GM12865 (cell line): ENCODE measurements around the gene CELF2.

ENCODE experiments used
- DNase-seq: peaks from one replicate; pipeline ENCODE4 v3.0.0; 2010; ENCODE audit warnings: low read depth
- H3K4me3 ChIP-seq: 2 replicates; pipeline ENCODE4 v1.5.1; 2011; ENCODE audit warnings: mild to moderate bottlenecking, low read depth, low read length, control low read depth
- TF ChIP-seq, protein P1 (sequence below): IDR thresholded peaks from 2 replicates; pipeline ENCODE4 v1.5.1; 2011; ENCODE audit warnings: low read length, control low read depth, low read depth, inconsistent platforms; ENCODE audit not compliant: insufficient read depth; ENCODE audit errors: missing control alignments

CELF2 gene

GRCh38 chr10:11212288-11213085 is 194.8 kb downstream of the CELF2 start:
- DNase-seq = no peak
- no peak overlapping the region for H3K4me3 ChIP-seq
- TF ChIP-seq, protein P1, sequence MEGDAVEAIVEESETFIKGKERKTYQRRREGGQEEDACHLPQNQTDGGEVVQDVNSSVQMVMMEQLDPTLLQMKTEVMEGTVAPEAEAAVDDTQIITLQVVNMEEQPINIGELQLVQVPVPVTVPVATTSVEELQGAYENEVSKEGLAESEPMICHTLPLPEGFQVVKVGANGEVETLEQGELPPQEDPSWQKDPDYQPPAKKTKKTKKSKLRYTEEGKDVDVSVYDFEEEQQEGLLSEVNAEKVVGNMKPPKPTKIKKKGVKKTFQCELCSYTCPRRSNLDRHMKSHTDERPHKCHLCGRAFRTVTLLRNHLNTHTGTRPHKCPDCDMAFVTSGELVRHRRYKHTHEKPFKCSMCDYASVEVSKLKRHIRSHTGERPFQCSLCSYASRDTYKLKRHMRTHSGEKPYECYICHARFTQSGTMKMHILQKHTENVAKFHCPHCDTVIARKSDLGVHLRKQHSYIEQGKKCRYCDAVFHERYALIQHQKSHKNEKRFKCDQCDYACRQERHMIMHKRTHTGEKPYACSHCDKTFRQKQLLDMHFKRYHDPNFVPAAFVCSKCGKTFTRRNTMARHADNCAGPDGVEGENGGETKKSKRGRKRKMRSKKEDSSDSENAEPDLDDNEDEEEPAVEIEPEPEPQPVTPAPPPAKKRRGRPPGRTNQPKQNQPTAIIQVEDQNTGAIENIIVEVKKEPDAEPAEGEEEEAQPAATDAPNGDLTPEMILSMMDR = no peak

DNA sequence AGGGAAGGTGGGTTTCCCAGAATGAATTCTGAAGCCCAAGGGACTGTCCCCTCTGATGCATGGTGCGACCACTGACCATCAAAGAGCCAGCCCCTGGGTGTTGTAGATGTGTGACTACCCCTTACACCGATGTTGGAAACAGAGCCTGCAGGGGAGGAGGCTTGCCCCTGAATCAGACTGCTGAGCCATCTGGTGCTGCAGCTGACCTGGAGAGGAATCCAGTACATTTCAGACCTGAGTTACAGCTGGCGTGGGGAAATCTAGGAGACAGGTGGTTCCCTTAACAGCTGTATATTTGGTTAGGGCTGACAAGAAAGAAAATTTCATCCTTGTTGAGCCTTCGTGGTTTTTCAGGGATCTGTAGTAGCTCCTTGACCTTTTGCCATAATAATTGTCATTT is 195.5 kb downstream of the CELF2 start:
- H3K4me3 ChIP-seq = no peak overlapping the region
- DNase-seq = no peak
- TF ChIP-seq, protein P1 = no peak

DNA sequence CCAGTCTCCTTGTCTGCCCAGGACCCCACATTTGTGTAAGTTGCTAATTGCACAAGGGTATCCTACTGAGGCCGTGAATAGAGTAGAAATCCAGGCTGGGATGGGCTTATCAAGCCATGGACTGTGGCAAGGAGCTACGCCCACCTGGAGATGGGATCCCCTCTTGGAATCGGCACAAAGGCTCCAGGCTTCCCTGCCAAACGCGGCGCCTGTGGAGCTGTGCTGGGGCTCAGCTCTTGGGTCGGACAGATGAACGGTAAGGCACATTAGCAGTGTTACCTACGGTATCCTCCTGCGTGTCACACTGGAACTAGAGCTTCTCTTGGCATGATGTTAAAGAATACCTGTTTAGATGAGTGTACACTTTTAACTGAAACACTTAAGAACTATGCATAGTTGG is 196.7 kb downstream of the CELF2 start:
- H3K4me3 ChIP-seq = no peak overlapping the region
- DNase-seq = no peak
- TF ChIP-seq, protein P1 = no peak

DNA sequence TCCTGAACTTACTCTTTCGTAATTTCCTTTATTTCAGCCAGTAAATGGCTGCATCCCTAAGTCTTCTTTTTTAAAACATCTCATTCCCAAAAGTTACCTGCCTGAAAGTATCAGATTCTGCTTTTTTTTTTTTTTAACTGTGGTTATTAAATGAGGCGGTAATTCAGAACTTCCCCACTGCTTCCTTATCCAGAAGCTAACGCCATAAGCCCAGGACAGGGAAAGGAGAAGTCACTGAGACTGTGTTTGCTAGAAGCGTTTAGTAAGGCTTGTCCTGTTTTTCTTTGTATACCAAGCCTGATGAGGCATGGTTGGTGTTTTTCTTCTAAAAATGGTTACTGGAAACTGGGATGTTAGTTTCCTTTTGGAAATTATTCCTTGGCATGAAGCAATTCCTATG is 197.8 kb downstream of the CELF2 start:
- no peak overlapping the region for H3K4me3 ChIP-seq
- TF ChIP-seq, protein P1 = no peak
- DNase-seq = no peak

DNA sequence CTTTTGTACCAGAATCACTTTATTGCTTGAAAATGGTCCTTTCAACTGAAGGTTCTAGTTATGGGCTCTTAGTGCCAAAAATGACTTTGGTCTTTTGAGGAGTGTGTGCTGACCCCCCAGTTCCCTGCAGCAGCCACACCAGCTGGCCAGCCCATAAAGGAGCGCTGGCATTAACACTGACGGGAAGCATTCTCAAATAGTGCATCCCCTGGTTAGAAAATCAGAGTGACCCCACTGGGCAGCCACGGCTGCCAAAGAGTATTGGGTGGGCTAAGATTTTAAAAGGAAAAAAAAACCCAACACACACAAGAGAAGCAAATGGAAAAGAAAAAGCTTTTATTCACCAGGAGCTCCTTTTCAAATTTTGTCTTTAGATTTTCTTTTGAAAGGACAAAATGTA is 199.8 kb downstream of the CELF2 start:
- TF ChIP-seq, protein P1 = no peak
- no peak for DNase-seq
- no peak overlapping the region for H3K4me3 ChIP-seq

- H3K4me3 ChIP-seq = no peak overlapping the region
- TF ChIP-seq, protein P1 = no peak
- DNase-seq = no peak
Observed at GRCh38 chr10:11218395-11218794, 200.7 kb downstream of the CELF2 start.

DNA sequence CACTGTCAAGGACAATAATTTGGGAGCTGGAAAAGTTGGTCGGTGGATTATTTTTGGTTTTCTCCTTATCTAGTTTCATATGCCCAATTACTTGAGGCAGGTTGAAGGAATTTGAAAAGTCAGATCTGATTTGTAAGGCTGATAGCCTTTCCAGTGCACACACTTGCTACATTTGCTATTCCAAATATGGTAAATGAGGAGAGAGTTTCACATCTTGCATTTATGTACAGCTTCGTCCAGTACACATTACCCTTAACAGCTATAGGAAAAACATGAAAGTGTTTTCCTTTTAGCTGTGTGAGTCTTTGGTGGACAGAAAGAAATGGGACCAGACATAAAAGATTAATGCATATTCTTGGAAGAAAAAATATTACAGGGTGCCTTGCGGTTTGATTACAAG is 201.8 kb downstream of the CELF2 start:
- no peak overlapping the region for H3K4me3 ChIP-seq
- no peak for DNase-seq
- TF ChIP-seq, protein P1 = no peak
